Esophagus muscularis mucosa (tissue), 4 donors: Measurements from ENCODE around the gene ATP2B2. TPM values are rescaled to one million over a fixed set of nuclear protein-coding genes. Genes with fewer than 3 reads are reported as not detected.

Source experiments
- DNase-seq: peaks from one replicate; pipeline ENCODE4 v3.0.0-alpha.2; 2017; ENCODE audit errors: extremely low spot score
- H3K27ac ChIP-seq, 4 donors: fragments of 200-600 bp; sonication (generic); replicated peaks in 1 of 4; 1 replicate in 3 of 4; 2 replicates in 1 of 4; pipeline ENCODE4 v1.5.1; 2016 to 2019; ENCODE audit warnings: mild to moderate bottlenecking in 1 of 4
- H3K27me3 ChIP-seq, 4 donors: fragments of 200-600 bp; sonication (generic); one replicate each; pipeline versions ENCODE4 v1.5.1 to v1.6.0; 2016 to 2019
- H3K36me3 ChIP-seq, 4 donors: fragments of 200-600 bp; sonication (generic); one replicate each; pipeline ENCODE4 v1.5.1; 2016 to 2019
- H3K4me1 ChIP-seq, 4 donors: fragments of 200-600 bp; sonication (generic); one replicate each; pipeline ENCODE4 v1.5.1; 2016 to 2019
- H3K4me3 ChIP-seq, 4 donors: fragments of 200-600 bp; sonication (generic); 1 replicate in 2 of 4; 2 replicates in 2 of 4; pipeline ENCODE4 v1.5.1; 2016 to 2019; ENCODE audit warnings: mild to moderate bottlenecking in 4 of 4, moderate library complexity in 1 of 4
- H3K9me3 ChIP-seq, 4 donors: fragments of 200-600 bp; sonication (generic); 1 replicate in 3 of 4; 2 replicates in 1 of 4; pipeline ENCODE4 v1.5.1; 2016 to 2019
- EP300 ChIP-seq: sonication (generic); formaldehyde crosslinking; IDR thresholded peaks from one replicate; pipeline ENCODE4 v1.6.1; 2017; ENCODE audit warnings: antibody characterized with exemption
- POLR2A ChIP-seq: fragments of 450-650 bp; IDR thresholded peaks from one replicate; pipeline ENCODE4 v1.6.1; 2017; ENCODE audit warnings: antibody characterized with exemption, moderate library complexity, mild to moderate bottlenecking, low read depth
- POLR2AphosphoS5 ChIP-seq, 2 donors: sonication (generic); formaldehyde crosslinking; IDR thresholded peaks; one replicate each; pipeline ENCODE4 v1.6.1; 2017; ENCODE audit warnings: antibody characterized with exemption in 2 of 2
- WGBS: methylation state at CpG from one replicate; pipeline ENCODE4 v1.1.5; 2018; 5-methylcytosine and 5-hydroxymethylcytosine counted together
- intact Hi-C: fragments of 100-400 bp; cut with DNase I; formaldehyde crosslinking; loops from one replicate; pipeline ENCODE4 v1.15.1; 2023
- total RNA-seq, 4 donors: library from RNA; depleted of rRNA; stranded (reverse); fragments of >200 nt; gene quantifications; one replicate each; pipeline versions ENCODE4 v1.1.0 to v1.2.1, GENCODE V29; 2016
- TF ChIP-seq, protein P1 (sequence below), 3 experiments: fragments of 200-600 bp in 2 of 3; fragments of 450-650 bp in 1 of 3; sonication (generic) in 2 of 3; IDR thresholded peaks; one replicate each; pipeline ENCODE4 v1.5.1; 2017 to 2019; ENCODE audit warnings: antibody characterized with exemption in 3 of 3, mild to moderate bottlenecking in 2 of 3, moderate library complexity in 1 of 3

The ATP2B2 gene
- total RNA-seq, 4 donors from 2014 or later, result under 0.01 to 0.75 (median 0.39) TPM

DNA sequence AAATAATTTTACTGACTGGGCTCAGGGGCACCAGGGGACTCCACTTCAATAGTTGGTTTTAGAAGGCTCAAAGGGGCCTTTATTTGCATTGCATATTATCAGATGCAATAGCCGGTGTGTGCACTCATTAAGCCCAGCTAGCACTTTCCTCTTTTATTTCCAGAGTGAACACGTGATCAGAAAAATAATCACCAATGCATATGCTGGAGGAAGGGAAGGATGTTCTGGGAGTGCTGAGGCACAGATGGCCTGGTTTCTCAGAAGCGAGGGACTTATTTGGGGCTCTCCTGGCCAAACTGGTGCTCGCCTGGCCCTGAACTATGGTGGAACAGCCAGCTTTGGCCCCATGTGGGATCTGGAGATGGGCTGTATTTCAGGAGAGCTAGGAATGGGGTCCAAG, 124.0 kb downstream of the ATP2B2 start:
- H3K4me3 ChIP-seq, result no peak overlapping the region
- intact Hi-C loops, result no loop called here
- no peak overlapping the region for H3K27ac ChIP-seq
- peaks cover 0 to 4% (median 0%) of the 10 kb centered on the region in 4 donors for H3K9me3 ChIP-seq
- no peaks in the 10 kb centered on the region for H3K36me3 ChIP-seq
- peaks cover 0 to 12% (median 6%) of the 10 kb centered on the region in 4 donors for H3K4me1 ChIP-seq
- WGBS, result 83% methylated on average over 4 of the region's 4 CpGs
- no peak for TF ChIP-seq POLR2A
- TF ChIP-seq, protein P1, sequence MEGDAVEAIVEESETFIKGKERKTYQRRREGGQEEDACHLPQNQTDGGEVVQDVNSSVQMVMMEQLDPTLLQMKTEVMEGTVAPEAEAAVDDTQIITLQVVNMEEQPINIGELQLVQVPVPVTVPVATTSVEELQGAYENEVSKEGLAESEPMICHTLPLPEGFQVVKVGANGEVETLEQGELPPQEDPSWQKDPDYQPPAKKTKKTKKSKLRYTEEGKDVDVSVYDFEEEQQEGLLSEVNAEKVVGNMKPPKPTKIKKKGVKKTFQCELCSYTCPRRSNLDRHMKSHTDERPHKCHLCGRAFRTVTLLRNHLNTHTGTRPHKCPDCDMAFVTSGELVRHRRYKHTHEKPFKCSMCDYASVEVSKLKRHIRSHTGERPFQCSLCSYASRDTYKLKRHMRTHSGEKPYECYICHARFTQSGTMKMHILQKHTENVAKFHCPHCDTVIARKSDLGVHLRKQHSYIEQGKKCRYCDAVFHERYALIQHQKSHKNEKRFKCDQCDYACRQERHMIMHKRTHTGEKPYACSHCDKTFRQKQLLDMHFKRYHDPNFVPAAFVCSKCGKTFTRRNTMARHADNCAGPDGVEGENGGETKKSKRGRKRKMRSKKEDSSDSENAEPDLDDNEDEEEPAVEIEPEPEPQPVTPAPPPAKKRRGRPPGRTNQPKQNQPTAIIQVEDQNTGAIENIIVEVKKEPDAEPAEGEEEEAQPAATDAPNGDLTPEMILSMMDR (IDR thresholded peaks at IDR 0.05), result no peak
- TF ChIP-seq POLR2AphosphoS5 (IDR thresholded peaks at IDR 0.05), result no peak
- TF ChIP-seq EP300, result no peak
- no peak for DNase-seq
- H3K27me3 ChIP-seq, result peaks cover 0 to 19% (median 0%) of the 10 kb centered on the region in 4 donors

DNA sequence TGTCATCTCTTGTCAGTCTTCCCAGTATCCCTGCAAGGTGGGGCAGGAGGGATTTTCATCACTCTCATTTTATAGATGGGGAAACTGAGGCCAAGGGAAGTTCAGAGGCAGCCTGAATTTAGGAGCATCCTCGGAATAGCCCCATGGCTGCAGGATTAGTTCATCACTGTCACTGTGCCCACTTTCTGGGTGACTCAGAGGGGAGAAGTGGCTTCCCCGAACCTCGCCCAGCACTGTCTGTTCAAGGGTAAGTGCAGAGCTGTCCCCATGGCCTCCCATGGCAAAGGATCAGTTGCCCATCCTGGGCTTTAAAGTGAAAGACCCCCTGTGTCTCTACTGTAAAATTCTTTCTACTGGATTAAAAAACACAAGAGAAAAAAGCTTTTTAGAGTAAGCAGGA, 124.5 kb downstream of the ATP2B2 start:
- Histone ChIP-seq H3K36me3 (no peaks in the 10 kb centered on the region), H3K27me3 (peaks cover 0 to 15% (median 0%) of the 10 kb centered on the region in 4 donors), H3K4me1 (peaks cover 0 to 12% (median 7%) of the 10 kb centered on the region in 4 donors), H3K27ac (no peak overlapping the region), H3K9me3 (no peaks in the 10 kb centered on the region), H3K4me3 (no peak overlapping the region)
- intact Hi-C loops, result no loop called here
- no peak for TF ChIP-seq POLR2A
- no peak for TF ChIP-seq POLR2AphosphoS5 (IDR thresholded peaks at IDR 0.05)
- TF ChIP-seq EP300, result no peak
- TF ChIP-seq, protein P1 (IDR thresholded peaks at IDR 0.05), result no peak
- 84% methylated on average over 3 of the region's 3 CpGs for WGBS
- DNase-seq, result no peak

DNA sequence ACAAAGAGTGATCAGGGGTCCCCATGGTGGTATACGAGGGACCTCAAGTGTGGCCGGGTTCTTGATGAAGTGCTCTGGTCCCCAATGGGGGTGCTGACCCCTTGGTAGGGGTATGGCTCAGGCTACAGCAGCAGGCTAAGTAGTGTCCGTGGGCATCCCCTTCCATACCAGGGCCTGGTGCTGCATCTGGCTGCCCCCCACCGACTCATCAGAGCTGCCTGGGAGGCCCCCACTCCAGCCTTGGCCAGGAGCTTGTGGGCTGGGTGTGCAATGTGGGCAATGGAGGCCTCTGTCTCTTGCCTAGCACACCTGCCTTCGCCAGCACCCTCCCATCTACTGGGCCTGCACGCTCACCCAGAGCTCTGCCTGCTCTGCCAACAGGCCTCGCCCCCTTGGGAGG, 125.4 kb downstream of the ATP2B2 start:
- H3K27ac ChIP-seq, result no peak overlapping the region
- no peak for DNase-seq
- no peak overlapping the region for H3K4me3 ChIP-seq
- H3K9me3 ChIP-seq, result no peaks in the 10 kb centered on the region
- TF ChIP-seq, protein P1 (IDR thresholded peaks at IDR 0.05), result no peak
- TF ChIP-seq EP300 (no peak), POLR2AphosphoS5 (IDR thresholded peaks at IDR 0.05) (no peak), POLR2A (no peak)
- H3K36me3 ChIP-seq, result no peaks in the 10 kb centered on the region
- peaks cover 0 to 14% (median 0%) of the 10 kb centered on the region in 4 donors for H3K27me3 ChIP-seq
- H3K4me1 ChIP-seq, result peaks cover 0 to 12% (median 7%) of the 10 kb centered on the region in 4 donors
- 94% methylated on average over 5 of the region's 7 CpGs for WGBS
- intact Hi-C loops, result no loop called here

- H3K4me3 ChIP-seq, result no peak overlapping the region
- DNase-seq, result no peak
- no peak overlapping the region for H3K27ac ChIP-seq
- H3K9me3 ChIP-seq, result no peaks in the 10 kb centered on the region
- 81% methylated on average over 12 of the region's 15 CpGs for WGBS
- intact Hi-C loops, result no loop called here
- peaks cover 0 to 12% (median 7%) of the 10 kb centered on the region in 4 donors for H3K4me1 ChIP-seq
- peaks cover 0 to 6% (median 0%) of the 10 kb centered on the region in 4 donors for H3K27me3 ChIP-seq
- no peak for TF ChIP-seq POLR2A
- no peak for TF ChIP-seq EP300
- no peak for TF ChIP-seq POLR2AphosphoS5 (IDR thresholded peaks at IDR 0.05)
- TF ChIP-seq, protein P1 (IDR thresholded peaks at IDR 0.05), result no peak
- no peaks in the 10 kb centered on the region for H3K36me3 ChIP-seq
These were observed 126.2 kb downstream of the ATP2B2 start for GRCh38 chr3:10379161-10379560.

DNA sequence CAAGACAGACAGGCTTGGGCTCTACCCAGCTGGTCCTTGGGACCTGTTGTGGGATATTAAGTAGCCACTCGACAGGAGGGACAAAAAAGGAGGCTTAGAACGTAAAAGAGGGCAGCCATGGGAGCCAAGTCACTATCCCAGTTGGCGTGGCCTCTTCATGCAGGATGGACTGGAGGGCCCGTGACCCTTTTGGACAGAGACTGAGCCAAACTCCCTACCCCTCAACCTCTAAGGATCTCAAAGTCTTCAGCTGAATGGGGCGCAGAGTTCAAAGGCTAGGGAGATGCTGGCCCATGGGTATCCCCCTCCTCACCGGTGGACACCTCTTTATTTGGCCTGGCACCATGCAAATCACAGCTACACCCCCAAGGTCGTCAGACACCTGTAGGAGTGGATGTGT, 126.6 kb downstream of the ATP2B2 start:
- TF ChIP-seq, protein P1 (IDR thresholded peaks at IDR 0.05), result no peak
- TF ChIP-seq EP300, result no peak
- TF ChIP-seq POLR2AphosphoS5 (IDR thresholded peaks at IDR 0.05), result no peak
- no peak for TF ChIP-seq POLR2A
- H3K36me3 ChIP-seq, result no peaks in the 10 kb centered on the region
- intact Hi-C loops, result no loop called here
- H3K27ac ChIP-seq, result no peak overlapping the region
- no peaks in the 10 kb centered on the region for H3K9me3 ChIP-seq
- H3K4me3 ChIP-seq, result no peak overlapping the region
- DNase-seq, result no peak
- H3K4me1 ChIP-seq, result peaks cover 0 to 12% (median 7%) of the 10 kb centered on the region in 4 donors
- WGBS, result 92% methylated on average over 7 of the region's 7 CpGs
- H3K27me3 ChIP-seq, result peaks cover 0 to 2% (median 0%) of the 10 kb centered on the region in 4 donors
